Measurements from ENCODE around the gene EFTUD2. TPM values are rescaled to one million over a fixed set of nuclear protein-coding genes. Genes with fewer than 3 reads are reported as not detected.

EFTUD2 gene
- polyA plus RNA-seq, 3 donors: 82.9 to 144 (median 104) TPM

GRCh38 chr17:44932096-44932786, 33.0 kb upstream of the EFTUD2 start:
- Histone ChIP-seq H3K27me3 (ENCODE audit: control insufficient read depth in 2 of 2, insufficient read depth in 2 of 2, low read length in 2 of 2) (no peaks in the 10 kb centered on the region), H2AFZ (ENCODE audit: insufficient read depth, low read depth, low read length, poor library complexity, severe bottlenecking) (no peak overlapping the region), H3K36me3 (replicated peaks in 1 of 2; ENCODE audit: control insufficient read depth in 1 of 2, insufficient read depth in 2 of 2, low read length in 2 of 2) (peaks cover 85 to 90% of the 10 kb centered on the region in 2 donors), H3K4me3 (replicated peaks in 1 of 3; ENCODE audit: low read depth in 2 of 3, low read length in 3 of 3) (no peak overlapping the region), H3K4me2 (replicated peaks; ENCODE audit: extremely low read depth, low read length, poor library complexity, severe bottlenecking) (no peak overlapping the region), H3K4me1 (ENCODE audit: control insufficient read depth in 1 of 2, insufficient read depth in 2 of 2, low read length in 2 of 2) (no peaks in the 10 kb centered on the region), H3K27ac (ENCODE audit: low read depth in 1 of 2, low read length in 2 of 2) (no peak overlapping the region), H4K20me1 (ENCODE audit: insufficient read depth, low read length) (no peaks in the 10 kb centered on the region), H3K79me2 (ENCODE audit: insufficient read depth, low read length) (peaks cover 20% of the 10 kb centered on the region), H3K9me3 (replicated peaks in 1 of 2; ENCODE audit: control insufficient read depth in 1 of 2, insufficient read depth in 1 of 2, low read length in 2 of 2) (no peaks in the 10 kb centered on the region), H3K9ac (ENCODE audit: insufficient read depth, low read length, poor library complexity, severe bottlenecking) (no peak overlapping the region)
- Mint-ChIP-seq H3K9me3 (no peaks in the 10 kb centered on the region), H3K4me3 (no peak overlapping the region), H3K4me1 (no peaks in the 10 kb centered on the region), H3K36me3 (peaks cover 78 to 89% of the 10 kb centered on the region in 2 donors), H3K27ac (no peak overlapping the region), H3K27me3 (ENCODE audit: low read depth in 3 of 3) (no peaks in the 10 kb centered on the region)
- DNase-seq: no peak
- intact Hi-C loops (cut with micrococcal nuclease): no loop called here
- WGBS (ENCODE audit: insufficient coverage): 98% methylated on average over 6 of the region's 8 CpGs
- TF ChIP-seq, protein P1, sequence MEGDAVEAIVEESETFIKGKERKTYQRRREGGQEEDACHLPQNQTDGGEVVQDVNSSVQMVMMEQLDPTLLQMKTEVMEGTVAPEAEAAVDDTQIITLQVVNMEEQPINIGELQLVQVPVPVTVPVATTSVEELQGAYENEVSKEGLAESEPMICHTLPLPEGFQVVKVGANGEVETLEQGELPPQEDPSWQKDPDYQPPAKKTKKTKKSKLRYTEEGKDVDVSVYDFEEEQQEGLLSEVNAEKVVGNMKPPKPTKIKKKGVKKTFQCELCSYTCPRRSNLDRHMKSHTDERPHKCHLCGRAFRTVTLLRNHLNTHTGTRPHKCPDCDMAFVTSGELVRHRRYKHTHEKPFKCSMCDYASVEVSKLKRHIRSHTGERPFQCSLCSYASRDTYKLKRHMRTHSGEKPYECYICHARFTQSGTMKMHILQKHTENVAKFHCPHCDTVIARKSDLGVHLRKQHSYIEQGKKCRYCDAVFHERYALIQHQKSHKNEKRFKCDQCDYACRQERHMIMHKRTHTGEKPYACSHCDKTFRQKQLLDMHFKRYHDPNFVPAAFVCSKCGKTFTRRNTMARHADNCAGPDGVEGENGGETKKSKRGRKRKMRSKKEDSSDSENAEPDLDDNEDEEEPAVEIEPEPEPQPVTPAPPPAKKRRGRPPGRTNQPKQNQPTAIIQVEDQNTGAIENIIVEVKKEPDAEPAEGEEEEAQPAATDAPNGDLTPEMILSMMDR (IDR thresholded peaks at IDR 0.05): no peak

DNA sequence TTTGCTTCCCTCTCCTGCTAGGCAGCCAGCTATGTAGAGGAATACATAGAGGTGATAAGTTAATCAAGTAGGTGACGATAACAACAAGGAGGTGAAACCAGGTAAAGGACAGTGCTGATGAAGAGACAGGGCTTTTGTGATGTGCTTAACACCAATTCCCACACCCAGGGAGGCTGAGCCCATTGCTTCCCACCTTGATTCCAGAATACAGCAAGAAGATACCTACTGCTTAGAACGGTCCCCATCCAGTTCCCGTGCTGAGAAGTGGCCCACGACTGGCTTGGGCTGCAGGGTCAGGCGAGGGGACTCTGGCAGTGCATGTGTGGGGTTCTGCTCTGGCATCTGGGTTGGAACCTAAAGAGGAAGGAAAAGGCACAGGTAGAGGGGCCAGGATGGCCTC, 32.1 kb upstream of the EFTUD2 start:
- TF ChIP-seq, protein P1 (IDR thresholded peaks at IDR 0.05): no peak
- H3K79me2 ChIP-seq (ENCODE audit: insufficient read depth, low read length): peaks cover 15% of the 10 kb centered on the region
- no peaks in the 10 kb centered on the region for H3K27me3 ChIP-seq (ENCODE audit: control insufficient read depth in 2 of 2, insufficient read depth in 2 of 2, low read length in 2 of 2)
- H3K4me1 ChIP-seq (ENCODE audit: control insufficient read depth in 1 of 2, insufficient read depth in 2 of 2, low read length in 2 of 2): no peaks in the 10 kb centered on the region
- Mint-ChIP-seq H3K4me3 (no peak overlapping the region), H3K27me3 (ENCODE audit: low read depth in 3 of 3) (no peaks in the 10 kb centered on the region), H3K4me1 (no peaks in the 10 kb centered on the region), H3K36me3 (peaks cover 77 to 97% of the 10 kb centered on the region in 2 donors), H3K9me3 (no peaks in the 10 kb centered on the region), H3K27ac (peak overlapping the region in 2 of 7 donors; percentile 10 to 42)
- no peak overlapping the region for H3K27ac ChIP-seq (ENCODE audit: low read depth in 1 of 2, low read length in 2 of 2)
- no peak overlapping the region for H3K4me2 ChIP-seq (replicated peaks; ENCODE audit: extremely low read depth, low read length, poor library complexity, severe bottlenecking)
- no peaks in the 10 kb centered on the region for H3K9me3 ChIP-seq (replicated peaks in 1 of 2; ENCODE audit: control insufficient read depth in 1 of 2, insufficient read depth in 1 of 2, low read length in 2 of 2)
- H2AFZ ChIP-seq (ENCODE audit: insufficient read depth, low read depth, low read length, poor library complexity, severe bottlenecking): no peak overlapping the region
- DNase-seq: no peak
- no peak overlapping the region for H3K4me3 ChIP-seq (replicated peaks in 1 of 3; ENCODE audit: low read depth in 2 of 3, low read length in 3 of 3)
- no peak overlapping the region for H3K9ac ChIP-seq (ENCODE audit: insufficient read depth, low read length, poor library complexity, severe bottlenecking)
- WGBS (ENCODE audit: insufficient coverage): 100% methylated on average over 1 of the region's 5 CpGs
- peaks cover 93 to 99% of the 10 kb centered on the region in 2 donors for H3K36me3 ChIP-seq (replicated peaks in 1 of 2; ENCODE audit: control insufficient read depth in 1 of 2, insufficient read depth in 2 of 2, low read length in 2 of 2)
- intact Hi-C loops (cut with micrococcal nuclease): no loop called here
- H4K20me1 ChIP-seq (ENCODE audit: insufficient read depth, low read length): no peaks in the 10 kb centered on the region

All from CD14-positive monocyte (primary cell).